Natural killer cell (primary cell): ENCODE measurements around the gene NT5M. TPM values are rescaled to one million over a fixed set of nuclear protein-coding genes. Genes with fewer than 3 reads are reported as not detected.

Experiments used
- ATAC-seq, 3 donors: fragments of 150-1000 bp in 2 of 3; fragments of 200-7000 bp in 1 of 3; cut with Tn5 transposase; 1 replicate in 1 of 3; 2 replicates in 2 of 3; pipeline ENCODE4 v1.10.0; 2021; ENCODE audit warnings: mild to moderate bottlenecking in 2 of 3, moderate library complexity in 2 of 3
- DNase-seq, 2 donors: peaks; one replicate each; pipeline versions ENCODE4 v3.0.0 to v3.0.0-alpha.2; 2013 to 2021; ENCODE audit warnings: mixed read lengths in 1 of 2
- H3K27ac ChIP-seq: one replicate; pipeline ENCODE4 v1.5.1; 2013; ENCODE audit warnings: mild to moderate bottlenecking, low read length
- H3K27me3 ChIP-seq: one replicate; pipeline ENCODE4 v1.6.1; 2013; ENCODE audit warnings: low read length; ENCODE audit not compliant: control insufficient read depth, insufficient read depth
- H3K36me3 ChIP-seq: one replicate; pipeline ENCODE4 v1.6.1; 2013; ENCODE audit warnings: low read length; ENCODE audit not compliant: control insufficient read depth, insufficient read depth
- H3K4me1 ChIP-seq: one replicate; pipeline ENCODE4 v1.6.1; 2013; ENCODE audit warnings: low read length; ENCODE audit not compliant: control insufficient read depth, insufficient read depth
- H3K4me3 ChIP-seq: one replicate; pipeline ENCODE4 v1.5.1; 2013; ENCODE audit warnings: low read length
- H3K9me3 ChIP-seq: one replicate; pipeline ENCODE4 v1.6.1; 2013; ENCODE audit warnings: low read length; ENCODE audit not compliant: control insufficient read depth, insufficient read depth
- H3K27ac Mint-ChIP-seq, 2 donors: one replicate each; pipeline ENCODE4 v1.8.0; 2022; ENCODE audit warnings: mild to moderate bottlenecking in 2 of 2, mixed read lengths in 2 of 2, moderate library complexity in 1 of 2
- H3K27me3 Mint-ChIP-seq, 2 donors: one replicate each; pipeline ENCODE4 v1.8.0; 2022; ENCODE audit warnings: low read depth in 2 of 2, mixed read lengths in 2 of 2
- H3K36me3 Mint-ChIP-seq: one replicate; pipeline ENCODE4 v1.8.0; 2022; ENCODE audit warnings: mixed read lengths
- H3K4me1 Mint-ChIP-seq, 2 donors: one replicate each; pipeline ENCODE4 v1.8.0; 2022; ENCODE audit warnings: mixed read lengths in 2 of 2
- H3K4me3 Mint-ChIP-seq: one replicate; pipeline ENCODE4 v1.8.0; 2022; ENCODE audit warnings: mild to moderate bottlenecking, moderate library complexity, mixed read lengths
- H3K9me3 Mint-ChIP-seq, 2 donors: one replicate each; pipeline ENCODE4 v1.8.0; 2022; ENCODE audit warnings: mixed read lengths in 2 of 2
- WGBS: methylation state at CpG from one replicate; pipeline ENCODE4 v1.1.7; 2013; ENCODE audit warnings: missing lambda C conversion rate; ENCODE audit not compliant: insufficient coverage; 5-methylcytosine and 5-hydroxymethylcytosine counted together
- intact Hi-C: fragments of 100-400 bp; cut with micrococcal nuclease; formaldehyde crosslinking; loops from one replicate; pipeline ENCODE4 v1.14.2; 2022
- total RNA-seq, 4 donors: library from RNA; stranded (reverse); fragments of 120-200 nt in 1 of 4; gene quantifications; one replicate each; pipeline versions ENCODE4 v1.2.3 to v1.2.4, GENCODE V29; 2013 to 2022
- TF ChIP-seq, protein P1 (sequence below): fragments of 200-600 bp; IDR thresholded peaks from one replicate; pipeline ENCODE4 v1.8.0; 2022; ENCODE audit warnings: antibody characterized with exemption

The NT5M gene
- total RNA-seq, 3 donors from 2014 or later (not counting 1 experiment from before 2014, with no cell fraction given) = 3.5 to 4.4 (median 4.1) TPM

DNA sequence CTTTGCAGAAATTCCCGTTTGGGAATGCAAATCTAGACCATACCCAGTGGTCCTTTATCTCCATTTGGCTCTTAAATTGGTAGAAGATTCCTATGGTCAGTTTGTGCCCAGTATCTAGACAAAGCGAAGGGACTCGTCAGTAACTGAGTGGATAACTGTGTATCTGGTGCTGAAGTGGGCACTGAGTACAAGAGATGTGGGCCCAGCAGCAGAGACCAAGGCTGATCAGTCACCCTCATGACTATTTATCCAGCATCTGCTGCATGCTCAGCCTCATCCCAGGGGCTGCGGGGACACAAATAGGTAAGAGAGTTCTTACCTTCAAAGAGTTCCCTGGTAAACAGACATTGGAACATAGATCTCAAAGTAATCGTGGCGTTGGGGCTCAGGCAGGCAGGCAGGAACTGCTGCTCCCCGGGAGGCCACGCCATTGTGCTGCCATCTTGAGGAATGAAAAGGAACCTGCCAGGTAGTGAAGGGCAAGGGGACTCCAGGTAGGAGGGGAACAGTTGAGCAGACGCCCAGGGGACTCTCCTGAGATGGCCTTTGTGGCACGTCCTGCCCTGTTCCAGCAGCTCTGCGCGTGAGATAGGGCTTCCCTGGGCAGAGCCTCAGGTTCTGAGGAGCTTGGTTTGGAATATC is 10.3 kb downstream of the NT5M start:
- no peaks in the 10 kb centered on the region for H3K9me3 ChIP-seq
- no peak overlapping the region for H3K27ac Mint-ChIP-seq
- WGBS = 53% methylated on average over 12 of the region's 12 CpGs
- H3K4me3 Mint-ChIP-seq = no peak overlapping the region
- no peaks in the 10 kb centered on the region for H3K27me3 ChIP-seq
- H3K9me3 Mint-ChIP-seq = no peaks in the 10 kb centered on the region
- no peak overlapping the region for H3K4me3 ChIP-seq
- peaks cover 0 to 5% of the 10 kb centered on the region in 2 donors for H3K4me1 Mint-ChIP-seq
- H3K36me3 ChIP-seq = no peaks in the 10 kb centered on the region
- H3K27me3 Mint-ChIP-seq = no peaks in the 10 kb centered on the region
- H3K36me3 Mint-ChIP-seq = no peaks in the 10 kb centered on the region
- H3K27ac ChIP-seq = no peak overlapping the region
- TF ChIP-seq, protein P1, sequence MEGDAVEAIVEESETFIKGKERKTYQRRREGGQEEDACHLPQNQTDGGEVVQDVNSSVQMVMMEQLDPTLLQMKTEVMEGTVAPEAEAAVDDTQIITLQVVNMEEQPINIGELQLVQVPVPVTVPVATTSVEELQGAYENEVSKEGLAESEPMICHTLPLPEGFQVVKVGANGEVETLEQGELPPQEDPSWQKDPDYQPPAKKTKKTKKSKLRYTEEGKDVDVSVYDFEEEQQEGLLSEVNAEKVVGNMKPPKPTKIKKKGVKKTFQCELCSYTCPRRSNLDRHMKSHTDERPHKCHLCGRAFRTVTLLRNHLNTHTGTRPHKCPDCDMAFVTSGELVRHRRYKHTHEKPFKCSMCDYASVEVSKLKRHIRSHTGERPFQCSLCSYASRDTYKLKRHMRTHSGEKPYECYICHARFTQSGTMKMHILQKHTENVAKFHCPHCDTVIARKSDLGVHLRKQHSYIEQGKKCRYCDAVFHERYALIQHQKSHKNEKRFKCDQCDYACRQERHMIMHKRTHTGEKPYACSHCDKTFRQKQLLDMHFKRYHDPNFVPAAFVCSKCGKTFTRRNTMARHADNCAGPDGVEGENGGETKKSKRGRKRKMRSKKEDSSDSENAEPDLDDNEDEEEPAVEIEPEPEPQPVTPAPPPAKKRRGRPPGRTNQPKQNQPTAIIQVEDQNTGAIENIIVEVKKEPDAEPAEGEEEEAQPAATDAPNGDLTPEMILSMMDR = peak; percentile 64
- ATAC-seq (peak; percentile 85 to 99 (median 98)), DNase-seq (peak; percentile 56 to 87)
- intact Hi-C loops = loop anchor here (1.0 to 5.0 kb wide), 3 partner anchors 33 to 311 kb away; partner anchors contain the start of gene COPS3
- peaks cover 10% of the 10 kb centered on the region for H3K4me1 ChIP-seq

DNA sequence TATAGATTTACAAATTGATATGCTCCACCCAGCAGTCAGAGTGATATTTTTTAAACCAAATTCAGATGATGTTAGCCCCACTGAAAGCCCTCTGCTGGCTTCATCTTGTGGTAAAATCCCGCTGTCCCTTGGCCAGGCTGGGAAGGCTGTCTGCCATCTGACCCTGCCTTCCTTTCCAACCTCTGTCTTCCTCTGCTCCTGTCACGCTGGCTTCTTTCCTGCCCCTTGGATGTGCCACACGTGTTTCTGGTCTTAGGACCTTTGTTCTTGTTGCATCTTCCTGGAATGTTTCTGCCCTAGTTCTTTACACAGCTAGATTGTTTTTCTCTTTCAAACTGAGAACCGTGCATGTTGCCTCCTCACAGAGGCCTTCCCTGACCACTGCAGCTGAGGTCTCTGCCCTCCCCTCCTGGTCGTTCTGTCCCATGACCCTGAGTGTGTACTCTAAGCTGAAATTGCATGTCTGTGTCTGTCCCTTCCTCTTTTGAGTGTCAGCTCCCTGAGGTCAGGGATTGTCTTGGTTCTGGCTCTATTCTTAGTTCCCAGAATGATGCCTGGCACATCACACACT is 11.4 kb downstream of the NT5M start:
- H3K27me3 Mint-ChIP-seq = no peaks in the 10 kb centered on the region
- no peak overlapping the region for H3K4me3 Mint-ChIP-seq
- H3K27ac Mint-ChIP-seq = no peak overlapping the region
- no peaks in the 10 kb centered on the region for H3K9me3 Mint-ChIP-seq
- intact Hi-C loops = loop anchor here (5.0 kb wide), 1 partner anchor 42 kb away; no protein-coding TSS in a partner anchor
- 88% methylated on average over 5 of the region's 5 CpGs for WGBS
- no peak overlapping the region for H3K4me3 ChIP-seq
- TF ChIP-seq, protein P1 = no peak
- peaks cover 0 to 5% of the 10 kb centered on the region in 2 donors for H3K4me1 Mint-ChIP-seq
- H3K36me3 Mint-ChIP-seq = no peaks in the 10 kb centered on the region
- DNase-seq (no peak), ATAC-seq (no peak)
- H3K9me3 ChIP-seq = no peaks in the 10 kb centered on the region
- no peak overlapping the region for H3K27ac ChIP-seq
- no peaks in the 10 kb centered on the region for H3K36me3 ChIP-seq
- H3K27me3 ChIP-seq = no peaks in the 10 kb centered on the region
- H3K4me1 ChIP-seq = peaks cover 10% of the 10 kb centered on the region

DNA sequence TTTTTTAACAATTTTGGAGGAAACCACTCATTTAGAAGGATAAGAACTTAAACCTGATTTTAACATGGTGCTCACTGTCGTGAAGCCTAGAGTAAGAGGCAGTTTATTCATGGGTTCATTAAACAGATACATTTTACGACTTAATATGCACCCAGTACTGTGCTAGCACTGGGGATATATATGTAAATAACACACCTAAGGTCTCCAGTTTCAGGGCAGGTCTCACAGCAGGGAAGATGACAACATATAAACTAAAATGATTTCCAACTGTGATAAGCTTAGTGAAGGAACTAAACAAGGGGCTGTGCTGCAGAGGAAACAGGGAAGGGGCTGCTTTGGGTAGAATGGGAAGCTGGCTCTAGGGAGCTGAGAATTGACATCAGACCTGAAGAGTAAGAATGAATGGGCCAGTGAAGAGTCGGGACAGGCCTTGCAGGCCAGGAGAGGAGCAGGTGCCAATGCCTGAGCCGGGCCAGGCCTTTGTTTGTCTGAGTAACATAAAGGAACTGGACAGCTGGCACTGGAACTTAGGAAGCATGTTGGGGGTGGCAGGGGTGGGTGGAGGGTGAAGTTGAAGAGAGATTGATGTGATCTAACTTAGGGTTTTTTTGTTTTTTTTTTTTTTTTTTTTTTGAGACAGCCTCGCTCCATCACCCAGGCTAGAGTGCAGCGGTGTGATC is 12.1 kb downstream of the NT5M start:
- Histone ChIP-seq H3K27me3 (no peaks in the 10 kb centered on the region), H3K27ac (no peak overlapping the region), H3K4me3 (no peak overlapping the region), H3K36me3 (no peaks in the 10 kb centered on the region), H3K9me3 (no peaks in the 10 kb centered on the region), H3K4me1 (peaks cover 10% of the 10 kb centered on the region)
- Mint-ChIP-seq H3K4me1 (peaks cover 0 to 5% of the 10 kb centered on the region in 2 donors), H3K27ac (no peak overlapping the region), H3K27me3 (no peaks in the 10 kb centered on the region), H3K4me3 (no peak overlapping the region), H3K36me3 (no peaks in the 10 kb centered on the region), H3K9me3 (no peaks in the 10 kb centered on the region)
- intact Hi-C loops = no loop called here
- DNase-seq = no peak
- 93% methylated on average over 5 of the region's 6 CpGs for WGBS
- no peak for ATAC-seq
- TF ChIP-seq, protein P1 = no peak
